Effector CD8-positive, alpha-beta T cell (primary cell): Measurements from ENCODE around the gene ZCCHC8.
"Not testable (repeated sequence)": the region's sequence is repeated elsewhere in the genome, so short reads cannot be mapped to it uniquely, and the experiment has no call there.

ENCODE experiments used
- DNase-seq: peaks from one replicate; lab custom pipeline; 2025; lab: John Stamatoyannopoulos, UW

The ZCCHC8 gene

DNA sequence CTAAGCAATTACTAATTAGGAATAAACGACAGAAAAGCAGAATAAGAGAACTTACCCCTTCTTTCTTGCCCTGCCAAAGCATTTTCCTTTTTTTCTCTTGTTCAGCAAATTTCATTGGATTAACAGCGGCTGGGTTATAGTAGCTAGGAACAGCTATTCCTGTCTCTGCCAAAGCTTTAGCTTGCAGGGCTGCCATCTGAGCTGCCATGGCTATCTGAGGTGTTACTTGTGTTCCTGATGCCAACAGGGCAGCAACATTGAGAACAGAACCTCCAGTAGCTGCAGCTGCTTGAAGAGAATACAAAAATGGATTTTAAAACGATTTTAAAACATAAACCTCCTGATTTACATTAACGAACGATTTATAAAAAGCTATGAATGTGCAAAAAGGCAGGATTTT lies 7.4 kb upstream of the ZCCHC8 start:
- no peak for DNase-seq

DNA sequence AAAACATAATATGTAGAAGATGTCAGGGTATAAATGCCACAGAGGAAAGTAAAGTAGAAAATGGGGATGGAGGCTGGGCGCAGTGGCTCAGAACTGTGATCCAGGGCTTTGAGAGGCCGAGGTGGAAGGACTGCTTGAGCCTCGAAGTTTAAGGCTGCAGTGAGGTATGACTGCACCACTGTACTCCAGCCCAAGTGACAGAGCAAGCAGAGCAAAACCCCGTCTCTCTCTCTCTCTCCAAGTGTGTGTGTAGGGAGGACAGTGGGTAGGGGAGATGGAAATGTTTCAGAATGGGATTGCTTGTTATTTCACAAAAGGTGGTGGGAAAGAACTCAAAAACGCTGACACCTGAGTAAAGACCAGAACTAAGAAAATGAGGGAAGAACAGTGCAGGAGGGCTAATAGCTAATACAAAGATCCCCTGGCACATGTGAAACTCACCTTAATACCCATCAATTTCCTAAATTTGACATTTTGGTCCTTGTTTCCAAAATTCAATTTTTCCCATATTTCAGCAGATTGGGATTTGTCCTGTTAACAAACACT lies 5.7 kb upstream of the ZCCHC8 start:
- DNase-seq = no peak

DNA sequence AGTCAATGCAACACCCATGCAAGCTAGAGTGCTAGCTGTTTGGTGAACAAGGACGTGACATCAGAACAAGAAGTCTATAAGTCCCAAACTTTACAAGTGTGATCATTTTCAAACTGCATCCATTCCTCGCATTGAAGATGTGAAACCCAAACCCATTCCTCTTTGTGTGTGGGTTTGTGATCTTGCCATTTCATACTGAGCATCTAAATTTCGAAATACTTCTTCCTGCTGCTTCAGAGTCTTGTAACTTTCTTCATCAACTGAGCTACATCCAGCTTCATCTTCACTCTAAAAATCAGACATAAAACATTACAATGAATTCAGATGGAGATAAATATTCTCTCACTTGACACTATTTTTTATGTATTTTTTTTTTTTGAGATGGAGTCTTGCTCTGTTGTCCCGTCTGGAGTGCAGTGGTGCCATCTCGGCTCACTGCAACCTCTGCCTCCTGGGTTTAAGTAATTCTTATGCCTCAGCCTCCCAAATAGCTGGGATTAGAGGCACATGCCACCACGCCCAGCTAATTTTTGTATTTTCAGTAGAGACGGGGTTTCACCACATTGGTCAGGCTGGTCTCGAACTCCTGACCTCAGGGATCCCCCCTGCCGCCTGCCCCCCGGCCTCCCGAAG lies 4.8 kb upstream of the ZCCHC8 start:
- DNase-seq = no peak

DNA sequence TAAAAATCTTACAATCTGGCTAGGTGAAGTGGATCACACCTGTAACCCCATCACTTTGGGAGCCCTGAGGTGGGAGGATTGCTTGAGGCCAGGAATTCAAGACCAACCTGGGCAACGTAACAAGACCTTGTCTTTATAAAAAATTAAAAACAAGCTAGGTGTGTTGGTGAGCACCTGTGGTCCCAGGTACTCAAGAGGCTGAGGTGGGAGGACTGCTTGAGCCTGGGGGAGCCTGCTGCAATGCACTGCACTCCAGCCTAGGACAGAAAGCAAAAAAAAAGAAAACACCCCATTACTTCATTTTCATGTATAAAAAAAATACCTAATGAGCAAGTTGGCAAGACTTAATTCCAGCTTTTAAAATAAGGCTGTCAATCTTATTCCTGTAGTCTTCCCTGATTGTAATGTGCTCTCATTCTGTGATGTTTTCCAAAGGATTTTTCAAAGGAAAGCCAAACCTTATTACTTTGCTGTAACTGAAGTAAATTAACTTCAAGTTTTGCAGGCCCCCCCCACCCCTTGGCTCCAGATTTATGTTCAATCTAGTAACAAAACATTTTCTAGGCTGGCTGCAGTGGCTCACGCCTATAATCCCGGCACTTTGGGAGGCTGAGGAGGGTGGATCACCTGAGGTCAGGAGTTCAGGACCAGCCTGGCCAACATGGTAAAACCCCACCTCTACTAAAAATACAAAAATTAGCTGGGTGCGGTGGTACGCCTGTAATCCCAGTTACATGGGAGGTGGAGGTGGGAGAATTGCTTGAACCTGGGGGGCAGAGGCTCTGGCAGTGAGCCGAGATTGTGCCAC lies 3.3 kb upstream of the ZCCHC8 start:
- DNase-seq = no peak

DNA sequence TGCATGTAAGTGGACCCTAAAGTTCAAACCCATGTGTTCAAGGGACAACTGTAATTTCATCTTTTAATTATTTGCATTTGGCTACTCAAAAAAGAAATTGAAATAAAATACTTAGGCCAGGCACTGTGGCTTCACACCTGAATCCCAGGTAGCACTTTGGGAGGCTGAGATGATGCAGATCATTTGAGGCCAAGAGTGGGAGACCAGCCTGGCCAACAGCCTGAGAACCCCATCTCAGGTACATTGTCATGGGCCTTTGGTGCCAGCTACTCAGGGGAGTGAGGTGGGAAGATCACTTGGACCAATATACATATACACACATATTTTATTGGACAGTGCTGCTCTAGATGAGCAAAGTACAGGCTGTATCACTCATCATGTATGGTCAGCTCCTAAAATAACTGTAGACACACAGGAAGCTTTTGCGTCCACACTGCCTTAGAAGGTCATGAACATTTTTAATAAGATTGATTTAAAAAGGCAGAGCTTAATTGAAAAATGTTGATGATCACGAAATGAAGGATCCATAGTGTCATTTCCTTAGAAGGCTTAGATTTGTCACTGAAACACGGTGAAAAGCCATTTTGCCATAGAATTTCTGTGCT lies 2.5 kb upstream of the ZCCHC8 start:
- no peak for DNase-seq

DNA sequence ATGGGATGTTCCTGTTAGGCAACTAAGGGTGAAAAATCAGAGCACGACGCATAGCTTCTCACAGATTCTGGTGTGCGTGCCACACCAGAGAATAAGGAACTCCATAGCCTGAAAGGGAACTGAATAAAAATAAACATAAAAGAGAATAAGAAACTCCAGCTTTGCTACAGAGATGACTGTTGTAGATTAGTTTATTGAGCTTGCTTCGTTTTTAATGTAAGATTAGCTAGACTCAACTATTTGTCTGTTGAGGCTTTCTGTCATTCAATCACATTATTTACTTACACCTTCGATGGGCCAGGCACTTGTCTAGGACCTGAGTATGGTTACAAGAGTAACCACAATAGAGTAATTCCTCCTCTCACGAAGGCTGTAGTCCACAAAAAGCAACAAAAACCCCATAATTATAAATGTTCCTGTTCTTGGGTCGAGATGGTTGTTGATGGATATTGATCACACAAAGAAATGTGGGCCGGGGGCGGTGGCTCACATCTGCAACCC lies 807 bp upstream of the ZCCHC8 start:
- DNase-seq = no peak

DNA sequence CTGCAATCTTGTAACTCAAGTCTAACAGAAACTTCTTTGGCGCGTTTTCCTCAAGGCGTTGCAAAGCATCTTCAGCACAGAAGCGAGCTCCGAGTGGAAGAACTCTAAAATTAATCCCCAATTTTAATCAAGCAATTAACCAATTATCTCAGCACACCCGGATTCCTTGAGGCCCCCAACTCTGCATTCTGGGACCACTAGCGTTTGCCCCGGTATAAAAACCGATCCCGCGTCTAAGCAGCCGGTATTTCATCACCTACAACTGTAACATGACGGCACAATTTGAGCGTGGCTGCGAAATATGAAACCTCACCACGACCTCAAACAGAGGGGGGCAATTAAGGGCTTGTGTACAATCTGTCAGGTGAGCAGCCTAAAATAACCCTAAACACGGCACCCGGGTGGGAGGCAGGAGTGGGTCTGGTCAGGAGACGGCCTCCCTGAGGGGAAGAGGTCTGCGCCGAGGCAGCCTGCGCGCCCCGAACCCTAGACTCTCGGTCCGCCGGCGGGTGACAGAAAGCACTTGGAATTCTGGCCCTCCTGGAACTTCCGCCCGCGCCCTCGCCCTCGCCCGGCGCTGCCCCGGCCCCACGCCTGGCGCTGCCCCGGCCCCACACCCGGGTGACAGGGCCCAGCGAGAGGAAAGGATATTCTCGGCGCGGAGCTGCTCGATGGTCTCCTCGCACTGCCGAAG lies 594 bp downstream of the ZCCHC8 start:
- peak; percentile 16 for DNase-seq

DNA sequence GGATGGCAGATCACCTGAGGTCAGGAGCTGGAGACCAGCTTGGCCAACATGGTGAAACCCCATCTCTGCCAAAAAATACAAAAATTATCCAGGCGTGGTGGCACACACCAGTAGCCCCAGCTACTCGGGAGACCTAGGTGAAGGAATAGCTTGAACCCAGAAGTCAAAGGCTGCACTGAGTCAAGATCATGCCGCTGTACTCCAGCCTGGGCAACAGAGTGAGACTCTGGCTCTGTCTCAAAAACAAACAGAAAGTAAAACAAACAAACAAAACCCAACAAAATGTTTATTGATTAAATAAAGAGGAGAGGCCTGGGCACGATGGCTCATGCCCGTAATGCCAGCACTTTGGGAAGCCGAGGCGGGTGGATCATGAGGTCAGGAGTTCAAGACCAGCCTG lies 5.5 kb downstream of the ZCCHC8 start:
- no peak for DNase-seq

DNA sequence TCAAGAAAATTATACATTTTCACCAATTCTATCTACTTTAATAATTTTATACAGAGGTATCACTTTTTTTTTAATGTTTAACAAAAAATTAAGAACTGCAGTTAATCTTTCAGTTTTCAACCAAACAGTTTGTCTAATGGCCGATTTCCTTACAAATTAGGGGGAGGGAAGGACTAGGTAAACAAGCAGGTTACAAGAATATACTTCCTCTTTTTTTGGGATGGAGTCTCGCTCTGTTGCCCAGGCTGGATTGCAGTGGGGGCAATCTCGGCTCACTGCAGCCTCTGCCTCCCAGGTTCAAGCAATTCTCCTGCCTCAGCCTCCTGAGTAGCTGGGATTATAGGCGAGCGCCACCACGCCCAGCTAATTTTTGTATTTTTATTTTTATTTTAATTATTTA lies 7.5 kb downstream of the ZCCHC8 start:
- not testable (repeated sequence) for DNase-seq

DNA sequence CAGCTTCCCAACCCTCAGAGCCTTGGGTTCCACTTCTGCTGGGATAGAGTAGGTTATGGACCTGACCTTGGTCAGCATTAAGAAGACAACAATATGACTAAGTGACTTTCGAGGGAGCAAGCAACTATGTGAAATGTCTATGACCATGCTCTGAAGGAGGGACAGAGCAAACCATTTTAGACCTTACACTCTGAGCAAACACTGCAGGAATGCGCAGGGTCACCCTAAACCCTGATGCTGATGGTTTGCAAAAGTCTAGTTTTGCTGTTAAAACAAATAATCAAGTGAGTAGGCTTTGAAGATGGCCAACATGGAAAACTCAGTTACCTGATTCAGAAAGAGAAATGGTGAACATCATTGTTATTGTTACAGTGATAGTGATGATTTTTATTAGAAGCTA lies 8.7 kb downstream of the ZCCHC8 start:
- no peak for DNase-seq

DNA sequence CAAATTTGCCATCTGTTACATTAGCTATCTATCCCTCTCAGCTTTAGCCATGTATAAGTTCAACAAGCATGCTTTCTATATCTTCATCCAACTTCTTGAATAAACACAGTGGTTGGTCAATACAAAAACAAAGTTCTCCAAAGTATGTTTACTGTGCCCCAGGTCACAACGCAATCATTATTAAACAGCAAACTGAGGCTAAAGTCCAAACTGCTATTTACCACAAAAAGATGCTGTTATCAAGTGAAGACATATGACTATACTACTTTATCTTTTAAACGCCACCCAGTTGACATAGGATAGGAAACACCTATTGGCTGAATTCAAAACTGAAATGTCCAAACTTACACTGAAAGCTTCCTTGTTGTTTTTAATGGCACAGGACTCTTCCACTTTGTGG lies 11.7 kb downstream of the ZCCHC8 start:
- no peak for DNase-seq

DNA sequence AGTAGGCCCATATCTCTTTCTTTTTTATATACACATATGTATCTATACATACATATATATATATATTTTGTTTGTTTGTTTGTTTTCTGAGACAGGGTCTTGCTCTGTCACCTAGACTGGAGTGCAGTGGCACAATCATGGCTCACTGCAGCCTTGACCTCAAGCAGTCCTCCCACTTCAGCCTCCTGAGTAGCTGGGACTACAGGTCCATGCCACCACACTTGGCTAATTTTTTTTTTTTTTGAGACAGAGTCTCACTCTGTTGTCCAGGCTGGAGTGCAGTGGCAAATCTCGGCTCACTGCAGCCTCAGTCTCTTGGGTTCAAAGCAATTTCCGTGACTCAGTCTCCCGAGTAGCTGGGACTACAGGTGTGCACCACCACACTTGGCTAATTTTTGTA lies 12.9 kb downstream of the ZCCHC8 start:
- not testable (repeated sequence) for DNase-seq

DNA sequence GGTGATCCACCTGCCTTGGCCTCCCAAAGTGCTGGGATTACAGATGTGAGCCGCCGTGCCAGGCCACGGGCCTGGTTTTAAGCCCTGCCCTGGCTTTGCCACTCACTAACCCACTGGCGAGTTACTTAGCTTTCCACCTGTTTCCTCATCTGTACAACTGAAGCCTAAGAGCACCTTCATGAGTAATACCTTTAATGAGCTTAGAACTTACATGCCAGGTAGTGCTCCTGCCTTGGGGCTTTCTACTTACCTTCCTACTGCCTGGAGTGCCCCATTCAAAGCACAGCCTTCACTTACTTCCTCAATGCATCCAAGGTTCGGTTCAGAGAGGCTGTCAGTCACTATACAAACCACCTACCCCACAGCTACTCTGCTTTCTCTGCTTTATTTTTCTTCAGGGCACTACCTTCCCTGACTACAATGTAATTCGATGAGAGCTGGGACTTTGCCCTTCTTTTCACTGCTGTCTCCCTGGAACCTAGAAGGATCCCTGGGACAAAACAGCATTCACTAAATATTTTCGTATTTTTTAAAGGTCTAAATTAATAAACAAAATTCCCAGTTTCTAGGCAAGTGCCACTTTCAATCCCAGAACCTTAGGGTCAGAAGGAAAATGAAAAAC lies 13.8 kb downstream of the ZCCHC8 start:
- no peak for DNase-seq

DNA sequence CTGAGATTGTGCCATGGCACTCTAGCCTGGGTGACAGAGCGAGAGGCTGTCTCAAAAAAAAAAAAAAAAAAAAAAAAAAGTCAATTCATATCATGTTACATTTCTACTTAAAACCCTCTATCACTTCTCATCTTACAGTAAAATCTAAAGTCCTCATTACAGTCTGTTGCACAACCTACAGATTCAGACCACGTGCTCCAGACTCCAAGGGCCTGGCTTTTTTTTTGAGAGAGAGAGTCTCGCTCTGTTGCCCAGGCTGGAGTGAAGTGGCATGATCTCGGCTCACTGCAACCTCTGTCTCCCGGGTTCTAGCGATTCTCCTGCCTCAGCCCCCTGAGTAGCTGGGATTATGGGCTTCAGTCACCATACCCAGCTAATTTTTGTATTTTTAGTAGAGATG lies 14.4 kb downstream of the ZCCHC8 start:
- not testable (repeated sequence) for DNase-seq

DNA sequence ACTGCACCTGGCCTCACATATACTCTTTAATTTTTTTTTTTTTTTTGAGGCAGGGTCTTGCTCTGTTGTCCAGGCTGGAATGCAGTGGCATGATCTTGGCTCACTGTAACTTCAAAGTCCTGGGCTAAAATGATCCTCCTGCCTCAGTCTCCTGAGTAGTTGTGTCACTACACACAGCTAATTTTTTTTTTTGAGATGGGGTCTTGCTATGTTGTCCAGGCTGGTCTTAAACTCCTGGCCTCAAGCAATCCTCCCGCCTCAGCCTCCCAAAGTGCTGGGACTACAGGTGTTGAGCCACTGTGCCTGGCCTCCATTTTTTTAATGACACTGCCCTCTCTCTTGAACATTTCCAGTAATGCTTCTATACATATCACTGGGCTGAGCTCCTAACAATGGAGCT lies 16.3 kb downstream of the ZCCHC8 start:
- not testable (repeated sequence) for DNase-seq

DNA sequence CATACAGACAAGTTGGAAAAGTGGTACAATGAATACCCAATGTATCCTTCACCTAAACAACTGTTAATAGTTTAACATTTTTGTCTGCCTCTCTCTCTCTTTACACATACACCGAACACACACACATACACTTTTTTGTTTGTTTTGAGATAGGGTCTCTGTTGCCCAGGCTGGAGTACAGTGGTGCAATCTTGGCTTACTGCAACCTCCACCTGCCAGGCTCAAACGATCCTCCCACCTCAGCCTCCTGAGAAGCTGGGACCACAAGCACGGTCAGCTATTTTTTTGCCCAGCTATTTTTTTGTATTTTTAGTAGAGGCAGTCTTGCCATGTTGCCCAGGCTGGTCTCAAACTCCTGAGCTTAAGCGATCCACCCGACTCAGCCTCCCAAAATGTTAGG lies 16.8 kb downstream of the ZCCHC8 start:
- DNase-seq = no peak

DNA sequence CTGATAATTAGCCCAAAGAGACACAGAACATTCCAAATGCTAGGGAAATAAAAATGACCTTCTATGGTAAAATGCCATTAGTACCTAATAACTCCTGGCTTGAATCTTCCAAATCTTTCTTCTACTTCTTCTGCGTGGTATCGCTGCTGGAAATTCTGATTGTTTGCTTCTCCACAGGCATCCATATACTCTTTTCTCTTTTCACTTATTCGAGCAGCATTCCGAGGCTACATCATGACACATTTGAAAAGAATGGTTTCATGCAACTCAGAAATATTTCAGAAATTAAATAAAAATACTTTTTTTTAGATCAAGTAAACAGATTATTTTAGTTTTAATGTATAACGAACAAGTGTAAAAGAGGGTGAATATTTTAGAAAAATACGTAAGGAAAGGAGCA lies 18.9 kb downstream of the ZCCHC8 start:
- no peak for DNase-seq

DNA sequence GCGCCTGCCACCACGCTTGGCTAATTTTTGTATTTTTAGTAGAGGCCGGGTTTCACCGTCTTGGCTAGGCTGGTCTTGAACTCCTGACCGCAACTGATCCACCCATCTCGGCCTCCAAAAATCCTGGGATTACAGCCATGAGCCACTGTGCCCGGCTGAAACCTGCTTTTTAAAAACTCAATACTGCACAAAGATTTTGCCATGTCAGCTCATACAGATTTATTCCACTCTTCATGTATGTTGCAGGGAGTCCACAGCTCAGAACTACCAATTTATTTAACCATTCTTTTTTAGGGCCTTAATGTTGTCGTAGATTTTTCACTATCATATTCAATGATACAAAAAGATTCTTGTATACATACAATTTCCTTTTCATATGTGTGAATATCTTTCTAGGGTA lies 20.0 kb downstream of the ZCCHC8 start:
- DNase-seq = no peak

DNA sequence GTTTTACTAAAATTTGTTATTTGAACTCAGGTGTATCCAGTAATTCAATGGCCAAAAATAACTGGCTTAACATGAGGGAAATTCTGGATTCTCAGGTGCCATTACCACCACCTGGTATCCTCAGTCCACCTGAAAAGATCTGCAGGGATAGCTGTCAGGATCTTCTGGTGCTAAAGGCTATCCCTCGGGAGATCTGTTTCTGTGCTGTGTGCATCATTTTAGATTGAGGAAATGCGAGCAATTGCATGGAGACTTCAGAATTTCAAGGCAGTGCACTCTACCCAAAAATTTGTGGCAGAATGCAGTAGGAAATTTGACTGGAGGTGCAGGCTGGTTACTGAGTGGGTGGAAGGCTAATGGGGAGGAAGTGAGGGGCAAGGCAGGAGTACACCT lies 26.4 kb downstream of the ZCCHC8 start:
- no peak for DNase-seq

DNA sequence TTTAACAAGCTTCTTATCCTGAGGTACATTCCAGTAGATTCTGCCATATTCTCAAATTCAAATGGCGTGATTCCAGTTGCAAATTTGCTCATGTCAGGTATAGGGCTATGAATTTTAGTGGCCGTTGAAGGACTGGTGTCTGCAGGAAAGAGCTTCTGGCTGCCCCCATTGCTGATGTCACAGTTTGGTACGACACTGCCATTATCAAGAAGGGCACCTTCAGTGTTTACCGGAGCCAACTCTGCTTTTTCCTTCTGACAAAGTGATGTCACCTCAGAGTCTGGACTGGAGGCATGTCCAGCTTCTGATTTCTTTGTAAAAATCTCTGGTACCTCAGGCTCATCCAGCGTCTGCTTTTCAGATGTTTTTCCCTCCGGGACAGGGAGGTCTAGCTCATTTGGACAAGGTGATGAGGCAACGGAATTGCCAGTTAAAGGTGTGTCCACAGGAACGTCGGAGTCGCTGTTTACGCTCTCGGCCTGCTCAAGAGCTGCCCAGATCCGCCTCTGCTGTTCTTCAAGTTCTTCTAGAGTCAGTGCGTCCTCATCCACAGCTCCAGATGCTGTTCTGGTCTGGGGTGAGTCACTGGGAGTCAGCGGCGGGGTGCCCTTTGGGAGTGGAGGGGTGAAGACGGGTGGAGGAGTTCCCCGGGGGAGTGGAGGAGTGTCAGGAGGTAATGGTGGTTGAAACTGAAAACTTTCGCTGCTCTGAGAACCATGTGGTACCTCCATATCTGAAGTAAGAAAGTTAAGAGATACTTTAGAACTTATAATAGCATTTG lies 27.0 kb downstream of the ZCCHC8 start:
- no peak for DNase-seq
